ENCODE results near the gene ADAMTS14. TPM values are rescaled to one million over a fixed set of nuclear protein-coding genes. Genes with fewer than 3 reads are reported as not detected.
A peak's percentile ranks its signal among the peaks of the same experiment; 100 is the strongest.

Gene ADAMTS14
- total RNA-seq, 1 donor from 2014 or later, result 0.53 TPM

GRCh38 chr10:70753841-70754621 lies 81.7 kb downstream of the ADAMTS14 start:
- TF ChIP-seq CTCF (IDR thresholded peaks at IDR 0.05), result no peak
- DNase-seq (no peak), ATAC-seq (peak; percentile 8 to 16)
- Histone ChIP-seq H3K36me3 (no peaks in the 10 kb centered on the region), H3K9me3 (no peaks in the 10 kb centered on the region), H3K27ac (no peak overlapping the region), H3K27me3 (ENCODE audit: low read depth) (no peaks in the 10 kb centered on the region), H3K4me3 (no peak overlapping the region), H3K4me1 (peaks cover 5% of the 10 kb centered on the region)
- intact Hi-C loops (cut with DNase I), result no loop called here

GRCh38 chr10:70756700-70757360 lies 84.5 kb downstream of the ADAMTS14 start:
- TF ChIP-seq CTCF (IDR thresholded peaks at IDR 0.05), result no peak
- Histone ChIP-seq H3K27me3 (ENCODE audit: low read depth) (no peaks in the 10 kb centered on the region), H3K27ac (no peak overlapping the region), H3K4me1 (peaks cover 5% of the 10 kb centered on the region), H3K9me3 (no peaks in the 10 kb centered on the region), H3K4me3 (no peak overlapping the region), H3K36me3 (no peaks in the 10 kb centered on the region)
- DNase-seq, result no peak
- no peak for ATAC-seq
- intact Hi-C loops (cut with DNase I), result loop anchor here (5.0 kb wide), 1 partner anchor 205 kb away; no protein-coding TSS in a partner anchor

- Histone ChIP-seq H3K4me3 (no peak overlapping the region), H3K27me3 (ENCODE audit: low read depth) (no peaks in the 10 kb centered on the region), H3K27ac (no peak overlapping the region), H3K9me3 (no peaks in the 10 kb centered on the region), H3K4me1 (peaks cover 5% of the 10 kb centered on the region), H3K36me3 (no peaks in the 10 kb centered on the region)
- intact Hi-C loops (cut with DNase I), result loop anchor here (5.0 kb wide), 1 partner anchor 206 kb away; no protein-coding TSS in a partner anchor
- TF ChIP-seq CTCF (IDR thresholded peaks at IDR 0.05), result no peak
- no peak for ATAC-seq
- DNase-seq, result peak; percentile 43
These were observed 85.5 kb downstream of the ADAMTS14 start for GRCh38 chr10:70757856-70758255.

- TF ChIP-seq CTCF (IDR thresholded peaks at IDR 0.05), result peak; percentile 77
- intact Hi-C loops (cut with DNase I), result loop anchor here (5.0 kb wide), 1 partner anchor 207 kb away; no protein-coding TSS in a partner anchor
- Histone ChIP-seq H3K36me3 (no peaks in the 10 kb centered on the region), H3K27ac (no peak overlapping the region), H3K9me3 (no peaks in the 10 kb centered on the region), H3K27me3 (ENCODE audit: low read depth) (no peaks in the 10 kb centered on the region), H3K4me1 (peaks cover 5% of the 10 kb centered on the region), H3K4me3 (no peak overlapping the region)
- peak; percentile 46 for DNase-seq
- peak; percentile 45 to 76 for ATAC-seq
These were observed 86.6 kb downstream of the ADAMTS14 start for GRCh38 chr10:70758757-70759514.

DNA sequence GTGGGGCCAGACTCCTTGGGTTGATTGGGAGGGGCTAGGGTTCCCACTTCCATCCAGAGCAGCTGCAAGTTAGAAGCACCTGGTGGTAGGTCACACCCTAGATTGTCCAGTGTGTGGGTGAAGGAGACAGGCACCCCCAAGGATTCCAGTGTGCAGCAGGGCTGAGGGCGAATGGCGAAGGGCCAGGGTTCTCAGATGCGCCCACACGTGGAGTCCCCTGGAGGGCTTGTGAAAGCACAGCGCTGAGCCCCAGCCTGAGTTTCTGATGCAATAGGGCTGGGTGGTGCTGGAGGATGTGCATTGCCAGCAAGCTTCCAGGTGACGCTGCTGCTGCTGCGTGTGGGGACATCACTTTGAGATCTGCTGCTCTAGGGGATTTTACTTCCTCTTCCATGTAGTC lies 87.5 kb downstream of the ADAMTS14 start:
- Histone ChIP-seq H3K27me3 (ENCODE audit: low read depth) (no peaks in the 10 kb centered on the region), H3K4me3 (no peak overlapping the region), H3K27ac (no peak overlapping the region), H3K36me3 (no peaks in the 10 kb centered on the region), H3K4me1 (peaks cover 5% of the 10 kb centered on the region), H3K9me3 (no peaks in the 10 kb centered on the region)
- intact Hi-C loops (cut with DNase I), result loop anchor here (5.0 kb wide), 1 partner anchor 207 kb away; no protein-coding TSS in a partner anchor
- DNase-seq (peak; percentile 46), ATAC-seq (peak in 1 of 2 donors; percentile 9)
- TF ChIP-seq CTCF (IDR thresholded peaks at IDR 0.05), result no peak

Data from lower lobe of right lung (tissue), 2 donors.